Measurements from ENCODE around the gene PRDM16. TPM values are rescaled to one million over a fixed set of nuclear protein-coding genes. Genes with fewer than 3 reads are reported as not detected.

PRDM16 gene
- total and polyA plus RNA-seq, 2 of the 4 experiments (the other 2 are of a cell fraction), result 0.02 TPM; not detected in 1

DNA sequence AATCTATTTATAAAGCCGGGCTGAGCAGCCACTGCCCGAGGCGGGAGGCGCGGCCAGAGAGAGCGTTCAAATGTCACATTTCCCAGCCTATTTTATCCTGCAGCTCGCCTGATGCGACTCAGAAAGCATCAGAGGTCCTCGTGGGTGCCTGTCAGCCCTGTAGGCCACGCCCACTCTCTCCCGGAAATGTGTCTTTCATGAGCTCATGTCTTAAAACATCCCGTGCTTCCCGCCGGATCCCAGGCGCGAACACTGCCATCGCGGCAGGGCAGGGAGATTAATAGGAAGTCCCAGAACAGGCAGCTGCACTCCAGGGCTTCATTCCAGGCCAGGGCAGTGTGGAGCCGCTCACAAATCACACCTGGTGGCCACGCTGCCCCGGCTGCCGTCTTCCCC lies 117.5 kb downstream of the PRDM16 start:
- H2AK9ac ChIP-seq (replicated peaks; ENCODE audit: low read depth, low read length, poor library complexity), result no peak overlapping the region
- DNase-seq, result peak; percentile 6
- no peak overlapping the region for H3K23ac ChIP-seq (ENCODE audit: low read depth, low read length)
- H3K9ac ChIP-seq (ENCODE audit: low read depth, low read length), result no peak overlapping the region
- intact Hi-C loops (cut with micrococcal nuclease), result no loop called here
- H3K27ac ChIP-seq (ENCODE audit: insufficient read depth, low read length), result no peak overlapping the region
- no peak overlapping the region for H2BK5ac ChIP-seq (ENCODE audit: low read depth, low read length, poor library complexity, severe bottlenecking)
- no TSS peak for BruUV-seq (replicated peaks)
- H3K4me2 ChIP-seq (ENCODE audit: low read depth, low read length), result no peak overlapping the region
- TF ChIP-seq, protein P1, sequence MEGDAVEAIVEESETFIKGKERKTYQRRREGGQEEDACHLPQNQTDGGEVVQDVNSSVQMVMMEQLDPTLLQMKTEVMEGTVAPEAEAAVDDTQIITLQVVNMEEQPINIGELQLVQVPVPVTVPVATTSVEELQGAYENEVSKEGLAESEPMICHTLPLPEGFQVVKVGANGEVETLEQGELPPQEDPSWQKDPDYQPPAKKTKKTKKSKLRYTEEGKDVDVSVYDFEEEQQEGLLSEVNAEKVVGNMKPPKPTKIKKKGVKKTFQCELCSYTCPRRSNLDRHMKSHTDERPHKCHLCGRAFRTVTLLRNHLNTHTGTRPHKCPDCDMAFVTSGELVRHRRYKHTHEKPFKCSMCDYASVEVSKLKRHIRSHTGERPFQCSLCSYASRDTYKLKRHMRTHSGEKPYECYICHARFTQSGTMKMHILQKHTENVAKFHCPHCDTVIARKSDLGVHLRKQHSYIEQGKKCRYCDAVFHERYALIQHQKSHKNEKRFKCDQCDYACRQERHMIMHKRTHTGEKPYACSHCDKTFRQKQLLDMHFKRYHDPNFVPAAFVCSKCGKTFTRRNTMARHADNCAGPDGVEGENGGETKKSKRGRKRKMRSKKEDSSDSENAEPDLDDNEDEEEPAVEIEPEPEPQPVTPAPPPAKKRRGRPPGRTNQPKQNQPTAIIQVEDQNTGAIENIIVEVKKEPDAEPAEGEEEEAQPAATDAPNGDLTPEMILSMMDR (conservative IDR thresholded peaks at IDR 0.05; ENCODE audit: low read depth, low read length), result no peak
- no peak for TF ChIP-seq FOS (IDR thresholded peaks at IDR 0.05; ENCODE audit: low read depth, low read length)
- TF ChIP-seq, protein P2, sequence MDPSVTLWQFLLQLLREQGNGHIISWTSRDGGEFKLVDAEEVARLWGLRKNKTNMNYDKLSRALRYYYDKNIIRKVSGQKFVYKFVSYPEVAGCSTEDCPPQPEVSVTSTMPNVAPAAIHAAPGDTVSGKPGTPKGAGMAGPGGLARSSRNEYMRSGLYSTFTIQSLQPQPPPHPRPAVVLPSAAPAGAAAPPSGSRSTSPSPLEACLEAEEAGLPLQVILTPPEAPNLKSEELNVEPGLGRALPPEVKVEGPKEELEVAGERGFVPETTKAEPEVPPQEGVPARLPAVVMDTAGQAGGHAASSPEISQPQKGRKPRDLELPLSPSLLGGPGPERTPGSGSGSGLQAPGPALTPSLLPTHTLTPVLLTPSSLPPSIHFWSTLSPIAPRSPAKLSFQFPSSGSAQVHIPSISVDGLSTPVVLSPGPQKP (IDR thresholded peaks at IDR 0.05; ENCODE audit: borderline replicate concordance, low read depth, low read length), result no peak
- no peak for TF ChIP-seq RCOR1 (IDR thresholded peaks at IDR 0.05; ENCODE audit: insufficient replicate concordance, low read length)
- TF ChIP-seq BHLHE40 (IDR thresholded peaks at IDR 0.05; ENCODE audit: low read depth, low read length), result no peak
- TF ChIP-seq CEBPB (IDR thresholded peaks at IDR 0.05; ENCODE audit: low read depth, low read length), result no peak
- no peak for TF ChIP-seq RFX5 (IDR thresholded peaks at IDR 0.05; ENCODE audit: low read depth, low read length)
- TF ChIP-seq CHD1 (IDR thresholded peaks at IDR 0.05; ENCODE audit: low read depth, low read length), result no peak
- TF ChIP-seq POLR2A (IDR thresholded peaks at IDR 0.05; ENCODE audit: low read depth, low read length), result no peak
- no peak for TF ChIP-seq RAD21 (IDR thresholded peaks at IDR 0.05; ENCODE audit: low read length)
- TF ChIP-seq MAZ (IDR thresholded peaks at IDR 0.05; ENCODE audit: borderline replicate concordance, low read depth, low read length), result no peak
- TF ChIP-seq, protein P3, sequence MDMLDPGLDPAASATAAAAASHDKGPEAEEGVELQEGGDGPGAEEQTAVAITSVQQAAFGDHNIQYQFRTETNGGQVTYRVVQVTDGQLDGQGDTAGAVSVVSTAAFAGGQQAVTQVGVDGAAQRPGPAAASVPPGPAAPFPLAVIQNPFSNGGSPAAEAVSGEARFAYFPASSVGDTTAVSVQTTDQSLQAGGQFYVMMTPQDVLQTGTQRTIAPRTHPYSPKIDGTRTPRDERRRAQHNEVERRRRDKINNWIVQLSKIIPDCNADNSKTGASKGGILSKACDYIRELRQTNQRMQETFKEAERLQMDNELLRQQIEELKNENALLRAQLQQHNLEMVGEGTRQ (IDR thresholded peaks at IDR 0.05; ENCODE audit: low read depth, low read length), result no peak
- TF ChIP-seq SMC3 (IDR thresholded peaks at IDR 0.05; ENCODE audit: low read depth, low read length), result no peak
- TF ChIP-seq MAFK (IDR thresholded peaks at IDR 0.05; ENCODE audit: low read depth, low read length), result no peak
- no peak for TF ChIP-seq MXI1 (IDR thresholded peaks at IDR 0.05; ENCODE audit: borderline replicate concordance, low read depth, low read length)
- in situ Hi-C loops (cut with MboI; ENCODE audit: low sequenced_read_pairs), result no loop called here
- no peak overlapping the region for H4K5ac ChIP-seq (ENCODE audit: low read depth, low read length)
- no peak overlapping the region for H2BK15ac ChIP-seq (ENCODE audit: low read depth, low read length)
- no peaks in the 10 kb centered on the region for H4K20me1 ChIP-seq (ENCODE audit: insufficient read depth, low read length)
- H3K9me3 ChIP-seq (ENCODE audit: control insufficient read depth, insufficient read depth, low read length), result peaks cover 54% of the 10 kb centered on the region
- CTCF ChIA-PET, result no interaction called here
- H3K27me3 ChIP-seq (ENCODE audit: control insufficient read depth, insufficient read depth, low read length), result no peaks in the 10 kb centered on the region
- dilution Hi-C loops (cut with HindIII; ENCODE audit: low sequenced_read_pairs, unreplicated experiment), result no loop called here
- H2BK20ac ChIP-seq (ENCODE audit: low read depth, low read length), result no peak overlapping the region
- no peak overlapping the region for H3K14ac ChIP-seq (replicated peaks; ENCODE audit: low read depth, low read length)
- WGBS, 2 experiments (ENCODE audit: extremely low coverage in 2 of 2, insufficient read length in 1 of 2), result 22% methylated on average over 10 of the region's 22 CpGs; no CpG with 5 or more reads in 1 of the 2 experiments
- H2AFZ ChIP-seq (replicated peaks; ENCODE audit: low read length, poor library complexity), result no peak overlapping the region
- no peak for ATAC-seq (ENCODE audit: low read depth)
- POLR2A ChIA-PET (ENCODE audit: unreplicated experiment), result no interaction called here
- no peak overlapping the region for H2AK5ac ChIP-seq (ENCODE audit: low read depth, low read length)
- H4K91ac ChIP-seq (ENCODE audit: insufficient read depth, low read depth, low read length), result no peak overlapping the region
- H3K4me3 ChIP-seq (ENCODE audit: insufficient read depth, low read depth, low read length), result no peak overlapping the region
- no peak overlapping the region for H3K56ac ChIP-seq (ENCODE audit: extremely low read depth, insufficient read depth, low read length)
- no peak overlapping the region for H4K8ac ChIP-seq (ENCODE audit: low read depth in 2 of 2, low read length in 2 of 2)
- H3K79me1 ChIP-seq (ENCODE audit: low read depth in 1 of 2, low read length in 2 of 2), result no peaks in the 10 kb centered on the region
- H3K18ac ChIP-seq (ENCODE audit: low read depth, low read length), result no peak overlapping the region
- H3K4ac ChIP-seq (ENCODE audit: low read depth, low read length), result no peak overlapping the region
- no peak overlapping the region for H2BK120ac ChIP-seq (ENCODE audit: low read depth, low read length)
- no peaks in the 10 kb centered on the region for H3K36me3 ChIP-seq (ENCODE audit: control insufficient read depth, insufficient read depth, low read length)
- H3K4me1 ChIP-seq (ENCODE audit: control insufficient read depth, insufficient read depth, low read length), result no peaks in the 10 kb centered on the region
- no peaks in the 10 kb centered on the region for H3K9me1 ChIP-seq (ENCODE audit: insufficient read depth, low read length)
